Parathyroid adenoma (tissue), 2 donors: ENCODE data around the gene ENPP6.

ENCODE experiments used
- H2AFZ ChIP-seq: fragments of 300-600 bp; sonication (generic); one replicate; pipeline ENCODE4 v1.7.0; 2017; ENCODE audit warnings: antibody characterized with exemption, mild to moderate bottlenecking
- H3K27ac ChIP-seq: fragments of 300-600 bp; sonication (generic); one replicate; pipeline ENCODE4 v1.7.0; 2017
- H3K27me3 ChIP-seq: fragments of 300-600 bp; sonication (generic); one replicate; pipeline ENCODE4 v1.7.0; 2017; ENCODE audit warnings: low read length; ENCODE audit not compliant: control insufficient read depth, insufficient read depth
- H3K36me3 ChIP-seq: fragments of 300-600 bp; sonication (generic); one replicate; pipeline ENCODE4 v1.7.0; 2017; ENCODE audit warnings: low read length; ENCODE audit not compliant: control insufficient read depth, insufficient read depth
- H3K4me1 ChIP-seq: fragments of 300-600 bp; sonication (generic); one replicate; pipeline ENCODE4 v1.7.0; 2017; ENCODE audit warnings: control low read depth
- H3K4me2 ChIP-seq: fragments of 300-600 bp; sonication (generic); one replicate; pipeline ENCODE4 v1.7.0; 2017; ENCODE audit warnings: low read length
- H3K4me3 ChIP-seq: fragments of 300-600 bp; sonication (generic); one replicate; pipeline ENCODE4 v1.7.0; 2017; ENCODE audit warnings: low read depth, low read length
- H3K79me2 ChIP-seq: fragments of 300-600 bp; sonication (generic); one replicate; pipeline ENCODE4 v1.7.0; 2017; ENCODE audit warnings: control low read depth
- H3K9ac ChIP-seq: fragments of 300-600 bp; sonication (generic); one replicate; pipeline ENCODE4 v1.7.0; 2017; ENCODE audit warnings: mild to moderate bottlenecking
- H3K9me3 ChIP-seq: fragments of 300-600 bp; sonication (generic); one replicate; pipeline ENCODE4 v1.7.0; 2017; ENCODE audit warnings: low read length; ENCODE audit not compliant: control insufficient read depth
- CTCF ChIP-seq: fragments of 300-600 bp; sonication (generic); IDR thresholded peaks from one replicate; pipeline ENCODE4 v1.7.0; 2017; ENCODE audit warnings: antibody characterized with exemption, mild to moderate bottlenecking
- donor health status: primary hyperparathyroidism.

ENPP6 gene

DNA sequence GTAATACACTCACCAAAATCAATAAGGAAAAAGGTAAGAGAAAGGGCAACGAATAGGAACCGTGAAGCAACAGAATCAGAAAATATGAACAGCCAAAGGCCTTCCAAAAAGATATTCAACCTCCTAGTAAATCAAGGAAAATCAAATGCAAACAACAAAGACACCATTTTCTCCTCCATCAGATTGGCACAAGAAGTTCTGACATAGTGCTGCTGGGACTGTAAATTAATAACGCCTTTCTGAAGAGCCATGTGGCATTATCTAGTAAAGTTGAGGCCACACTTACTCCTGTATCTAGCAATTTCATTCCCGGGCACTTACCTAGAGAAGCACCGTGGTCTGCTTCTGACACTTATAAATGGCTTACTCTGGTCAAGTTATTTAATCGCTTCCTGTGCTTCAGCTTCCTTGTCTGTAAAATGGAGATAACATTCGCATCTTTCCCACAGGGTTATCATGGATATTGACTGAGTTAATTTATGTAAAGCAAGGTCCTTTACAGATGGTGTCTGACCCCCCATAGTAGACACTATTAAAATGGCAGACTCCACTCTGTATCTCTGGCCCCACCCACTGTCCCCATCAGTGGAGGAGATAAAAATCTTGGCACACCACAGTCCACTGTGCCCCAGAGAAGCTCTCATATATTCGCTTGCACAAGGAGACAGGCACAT lies 20.5 kb upstream of the ENPP6 start:
- no peak overlapping the region for H3K9ac ChIP-seq
- no peaks in the 10 kb centered on the region for H3K27me3 ChIP-seq
- no peak overlapping the region for H3K4me3 ChIP-seq
- no peaks in the 10 kb centered on the region for H3K36me3 ChIP-seq
- H3K4me2 ChIP-seq: no peak overlapping the region
- H2AFZ ChIP-seq: no peak overlapping the region
- H3K27ac ChIP-seq: no peak overlapping the region
- no peaks in the 10 kb centered on the region for H3K4me1 ChIP-seq
- TF ChIP-seq CTCF: no peak
- H3K9me3 ChIP-seq: no peaks in the 10 kb centered on the region
- no peaks in the 10 kb centered on the region for H3K79me2 ChIP-seq

DNA sequence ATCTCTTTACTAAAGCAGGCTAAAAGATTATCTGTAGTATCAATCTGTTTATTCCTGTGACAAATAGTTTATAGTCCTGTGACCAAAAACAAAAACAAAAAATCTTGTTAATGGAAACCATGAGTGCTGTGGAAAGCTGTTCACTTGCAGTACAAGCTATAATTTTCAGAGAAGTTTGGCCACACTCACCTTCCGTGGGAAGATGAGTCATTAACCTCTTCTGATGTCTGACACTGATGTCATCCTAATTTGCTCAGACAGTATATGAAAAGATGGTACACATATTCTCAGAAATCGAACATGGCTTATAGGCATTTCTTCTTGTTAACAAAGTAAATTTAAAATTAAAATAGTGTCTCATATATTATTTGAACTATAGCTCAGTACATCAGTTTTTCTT lies 19.9 kb upstream of the ENPP6 start:
- H3K9ac ChIP-seq: no peak overlapping the region
- H3K9me3 ChIP-seq: no peaks in the 10 kb centered on the region
- H2AFZ ChIP-seq: no peak overlapping the region
- no peaks in the 10 kb centered on the region for H3K36me3 ChIP-seq
- H3K27me3 ChIP-seq: no peaks in the 10 kb centered on the region
- H3K4me1 ChIP-seq: no peaks in the 10 kb centered on the region
- no peak for TF ChIP-seq CTCF
- H3K27ac ChIP-seq: no peak overlapping the region
- H3K4me3 ChIP-seq: no peak overlapping the region
- no peak overlapping the region for H3K4me2 ChIP-seq
- H3K79me2 ChIP-seq: no peaks in the 10 kb centered on the region

DNA sequence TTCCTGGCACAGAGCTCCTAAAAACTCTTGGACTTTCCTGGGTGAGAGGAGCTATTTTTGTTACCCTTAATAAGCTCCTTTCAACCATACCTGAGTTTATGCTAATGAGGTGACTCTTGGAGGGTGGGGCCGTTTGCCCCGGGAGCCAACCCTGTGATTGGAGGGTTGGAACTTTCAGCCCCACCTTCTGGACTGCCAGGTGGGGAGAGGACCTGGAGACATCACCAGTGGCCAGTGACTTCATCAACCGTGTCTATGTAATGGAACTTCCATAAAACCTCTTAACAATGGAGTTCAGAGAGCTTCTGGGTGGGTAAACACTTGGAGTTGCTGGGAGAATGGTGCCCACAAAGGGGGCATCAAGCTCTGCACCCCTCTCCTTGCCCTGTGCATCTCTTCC lies 17.9 kb upstream of the ENPP6 start:
- Histone ChIP-seq H3K27ac (no peak overlapping the region), H2AFZ (no peak overlapping the region), H3K79me2 (no peaks in the 10 kb centered on the region), H3K36me3 (no peaks in the 10 kb centered on the region), H3K9ac (no peak overlapping the region), H3K4me2 (no peak overlapping the region), H3K27me3 (no peaks in the 10 kb centered on the region), H3K4me1 (no peaks in the 10 kb centered on the region), H3K9me3 (no peaks in the 10 kb centered on the region), H3K4me3 (no peak overlapping the region)
- TF ChIP-seq CTCF: no peak

- no peaks in the 10 kb centered on the region for H3K4me1 ChIP-seq
- no peak overlapping the region for H3K9ac ChIP-seq
Measured at GRCh38 chr4:184234155-184234554, 16.5 kb upstream of the ENPP6 start.

More at GRCh38 chr4:184234155-184234554, 16.5 kb upstream of the ENPP6 start:
- H3K79me2 ChIP-seq: no peaks in the 10 kb centered on the region
- H3K4me2 ChIP-seq: no peak overlapping the region
- no peak overlapping the region for H3K4me3 ChIP-seq
- no peak overlapping the region for H2AFZ ChIP-seq
- H3K9me3 ChIP-seq: no peaks in the 10 kb centered on the region
- no peaks in the 10 kb centered on the region for H3K36me3 ChIP-seq
- H3K27me3 ChIP-seq: no peaks in the 10 kb centered on the region
- no peak for TF ChIP-seq CTCF
- H3K27ac ChIP-seq: no peak overlapping the region
